GM18508 (cell line): ENCODE results near the gene MARCO.
"Not testable (repeated sequence)": the region's sequence is repeated elsewhere in the genome, so short reads cannot be mapped to it uniquely, and the experiment has no call there.

Experiments
- ATAC-seq: cut with Tn5 transposase; IDR thresholded peaks from one replicate; pipeline ENCODE4 v1.9.1; 2021; ENCODE audit warnings: moderate number of reproducible peaks; ENCODE audit not compliant: insufficient read depth, unreplicated experiment

MARCO gene

DNA sequence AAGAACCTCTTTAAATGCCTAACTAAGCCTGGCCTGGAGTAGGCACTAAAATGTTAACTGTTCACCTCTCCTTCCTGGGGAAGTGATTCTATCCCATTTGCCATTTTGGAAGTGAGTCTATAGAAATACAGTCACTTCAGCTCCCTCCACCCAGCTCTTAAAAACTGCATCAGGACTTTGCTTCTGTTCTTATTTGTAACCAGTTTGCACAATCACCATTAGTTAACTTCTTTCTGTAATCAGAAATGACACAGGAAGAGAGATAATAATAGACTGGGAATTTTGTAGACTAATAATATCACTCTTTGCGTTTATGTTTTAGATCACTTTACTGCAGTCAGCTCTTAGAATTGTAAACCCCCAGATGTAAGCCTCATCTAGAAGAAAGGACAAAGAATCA is 16.0 kb upstream of the MARCO start:
- no peak for ATAC-seq

DNA sequence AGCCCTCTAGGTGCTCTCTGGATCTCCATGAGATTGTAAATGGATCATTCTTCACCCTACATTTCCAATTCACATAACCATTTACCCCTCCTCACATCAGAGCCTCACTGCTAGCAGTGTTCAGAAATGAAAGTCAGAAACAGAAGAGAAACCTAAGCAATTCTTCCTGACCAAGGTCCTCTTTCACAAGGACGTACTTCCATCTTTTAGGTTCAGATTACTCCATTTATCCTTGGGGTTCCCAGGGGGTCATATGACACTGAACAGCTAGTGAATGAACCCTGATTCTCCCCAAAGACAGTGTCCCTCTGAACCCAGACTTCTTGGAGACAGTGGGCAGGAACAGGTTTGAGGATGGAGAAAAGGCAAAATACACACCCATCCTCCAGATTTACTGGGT is 12.9 kb upstream of the MARCO start:
- no peak for ATAC-seq

DNA sequence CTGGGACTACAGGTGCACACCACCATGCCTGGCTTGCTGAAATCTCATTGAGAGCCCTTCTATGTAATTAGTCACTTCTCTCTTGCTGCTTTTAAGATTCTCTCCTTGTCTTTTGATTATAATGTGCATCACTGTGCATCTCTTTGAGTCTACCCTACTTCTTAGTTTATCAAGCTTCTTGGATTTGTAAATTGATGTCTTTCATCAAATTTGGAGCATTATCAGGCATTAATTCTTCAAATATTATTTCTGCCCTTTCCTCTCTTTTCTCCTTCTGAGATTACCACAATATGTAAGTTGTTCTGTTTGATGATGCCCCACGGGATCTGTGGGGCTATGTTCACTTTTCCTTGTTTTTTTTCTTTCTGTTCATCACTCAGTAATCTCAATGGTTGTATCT is 9.0 kb upstream of the MARCO start:
- no peak for ATAC-seq

DNA sequence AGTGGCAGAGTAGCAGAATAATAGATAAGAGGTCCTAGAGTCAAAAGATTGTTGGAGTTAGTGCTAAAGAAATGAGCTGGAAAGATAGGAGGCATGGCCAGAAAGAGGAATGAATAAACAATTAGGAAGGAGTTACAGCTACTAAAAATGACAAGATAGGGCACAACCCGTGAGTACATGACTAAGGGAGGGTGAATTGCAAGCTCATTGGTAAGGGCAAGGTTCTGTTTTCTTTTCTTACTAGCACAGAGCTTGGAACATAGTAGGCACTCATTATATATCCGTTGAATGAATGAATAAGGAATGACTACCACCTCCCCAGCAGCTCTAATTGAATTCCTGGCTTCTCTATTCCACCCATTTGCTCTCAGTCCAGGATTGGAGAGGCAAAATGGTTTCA is 5.7 kb upstream of the MARCO start:
- no peak for ATAC-seq

GRCh38 chr2:118936936-118937335 is 5.1 kb upstream of the MARCO start:
- ATAC-seq, result no peak

DNA sequence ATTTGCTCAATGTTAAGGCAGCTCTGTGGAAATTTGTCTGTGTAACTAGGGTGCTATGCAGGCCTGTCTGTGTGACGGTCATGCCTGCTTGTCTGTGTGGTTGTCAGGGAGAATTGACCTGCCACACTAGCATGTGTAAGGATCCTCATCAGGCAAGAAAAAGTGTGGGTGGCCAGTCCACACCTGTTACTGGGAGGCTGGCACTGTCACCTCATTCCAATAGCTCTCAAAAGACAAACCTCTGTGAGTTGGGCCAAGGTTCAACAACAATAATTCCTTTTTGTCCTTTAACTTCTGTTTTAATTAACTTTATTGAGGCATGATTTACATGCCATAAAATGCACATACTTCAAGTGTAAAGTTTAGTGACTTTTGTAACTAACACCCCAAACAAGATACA is 4.2 kb upstream of the MARCO start:
- ATAC-seq, result no peak

- ATAC-seq, result no peak
Observed at GRCh38 chr2:118939994-118940393, 2.0 kb upstream of the MARCO start.

DNA sequence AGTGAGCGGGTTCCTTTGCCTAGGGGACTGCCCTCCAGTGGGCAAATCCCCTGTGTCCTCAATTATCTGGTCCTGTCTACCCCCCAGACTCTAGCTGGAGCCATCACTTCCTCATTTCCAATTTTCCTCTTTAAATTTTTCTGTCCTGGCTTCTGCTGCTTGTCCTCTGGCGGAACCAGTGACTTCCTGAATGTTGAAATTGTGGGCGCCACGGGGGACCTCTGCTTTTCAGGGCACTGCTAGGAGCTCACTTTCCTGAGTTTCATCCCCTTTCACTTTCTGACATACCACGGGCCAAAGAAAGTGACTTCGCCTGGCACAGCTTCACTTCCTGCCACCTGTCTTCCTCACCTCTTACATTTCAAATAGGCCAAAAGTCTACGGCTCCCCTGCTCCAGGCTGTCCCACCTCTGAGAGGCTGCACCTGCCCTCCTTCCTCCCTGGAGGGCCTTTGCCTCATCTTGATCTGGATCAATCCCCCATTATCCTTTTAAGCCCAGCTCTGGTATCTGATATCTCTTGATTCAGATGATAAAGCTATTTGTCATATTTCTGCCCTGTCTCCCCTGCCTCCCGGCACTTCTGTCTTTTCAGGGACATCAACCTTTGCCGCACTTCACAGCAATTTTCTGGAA is 1.4 kb upstream of the MARCO start:
- ATAC-seq, result no peak

GRCh38 chr2:118943286-118943685 is 1.3 kb downstream of the MARCO start:
- ATAC-seq, result no peak

DNA sequence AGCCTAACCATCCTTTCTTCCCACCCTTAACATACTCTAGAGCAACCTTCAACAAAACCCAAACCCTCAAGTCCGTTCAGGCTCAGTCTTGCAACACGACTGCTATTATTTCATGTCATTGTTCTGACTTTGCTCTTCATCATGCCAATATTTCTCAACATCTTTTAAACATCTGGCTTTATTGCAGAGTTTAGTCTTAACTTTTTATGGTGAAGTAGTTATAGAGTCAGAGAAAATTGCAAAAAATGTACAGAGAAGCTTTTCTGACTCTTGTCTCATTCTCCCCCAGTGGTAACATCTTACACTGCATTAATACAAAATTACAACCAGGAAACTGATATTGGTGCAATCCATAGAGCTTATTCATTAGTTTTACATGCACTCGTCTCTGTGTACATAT is 3.9 kb downstream of the MARCO start:
- ATAC-seq, result no peak

DNA sequence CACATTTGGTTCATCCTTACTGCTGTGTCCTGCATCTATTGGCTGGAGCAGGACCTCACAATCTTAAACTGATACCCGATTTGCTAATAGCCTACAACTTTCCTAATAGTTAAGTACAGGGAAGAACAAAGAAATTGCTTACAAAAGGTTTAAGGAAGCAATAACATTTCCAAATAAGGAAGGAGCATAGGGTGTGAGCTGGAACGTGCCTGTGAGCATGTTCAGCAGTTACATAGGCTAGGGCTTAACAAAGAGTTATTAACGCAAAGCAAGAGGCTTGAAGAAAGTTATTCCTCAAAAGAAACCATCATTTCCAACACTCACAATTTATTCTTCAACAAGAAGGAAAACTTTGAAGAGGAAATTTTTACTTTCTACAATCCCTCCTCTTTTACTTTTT is 6.3 kb downstream of the MARCO start:
- not testable (repeated sequence) for ATAC-seq

GRCh38 chr2:118954297-118955060 is 12.5 kb downstream of the MARCO start:
- ATAC-seq, result no peak

DNA sequence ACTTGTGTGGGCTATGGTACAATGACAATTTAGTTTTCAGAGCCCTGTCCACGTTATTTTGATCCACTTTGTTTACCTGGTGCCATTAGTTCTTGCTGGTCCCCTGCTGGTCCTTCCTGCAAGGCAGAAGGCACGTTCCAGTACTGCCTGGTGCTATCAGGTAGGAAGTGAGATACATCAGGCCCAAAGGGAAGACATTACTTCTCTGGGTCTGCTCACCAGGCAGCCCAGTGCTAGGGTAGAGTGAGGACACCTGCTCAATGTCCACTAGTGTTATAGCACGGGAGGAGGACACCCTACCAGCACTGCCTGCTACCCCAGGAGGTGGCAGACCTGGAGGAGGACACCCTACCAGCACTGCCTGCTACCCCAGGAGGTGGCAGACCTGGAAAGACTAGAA is 23.7 kb downstream of the MARCO start:
- ATAC-seq, result no peak

DNA sequence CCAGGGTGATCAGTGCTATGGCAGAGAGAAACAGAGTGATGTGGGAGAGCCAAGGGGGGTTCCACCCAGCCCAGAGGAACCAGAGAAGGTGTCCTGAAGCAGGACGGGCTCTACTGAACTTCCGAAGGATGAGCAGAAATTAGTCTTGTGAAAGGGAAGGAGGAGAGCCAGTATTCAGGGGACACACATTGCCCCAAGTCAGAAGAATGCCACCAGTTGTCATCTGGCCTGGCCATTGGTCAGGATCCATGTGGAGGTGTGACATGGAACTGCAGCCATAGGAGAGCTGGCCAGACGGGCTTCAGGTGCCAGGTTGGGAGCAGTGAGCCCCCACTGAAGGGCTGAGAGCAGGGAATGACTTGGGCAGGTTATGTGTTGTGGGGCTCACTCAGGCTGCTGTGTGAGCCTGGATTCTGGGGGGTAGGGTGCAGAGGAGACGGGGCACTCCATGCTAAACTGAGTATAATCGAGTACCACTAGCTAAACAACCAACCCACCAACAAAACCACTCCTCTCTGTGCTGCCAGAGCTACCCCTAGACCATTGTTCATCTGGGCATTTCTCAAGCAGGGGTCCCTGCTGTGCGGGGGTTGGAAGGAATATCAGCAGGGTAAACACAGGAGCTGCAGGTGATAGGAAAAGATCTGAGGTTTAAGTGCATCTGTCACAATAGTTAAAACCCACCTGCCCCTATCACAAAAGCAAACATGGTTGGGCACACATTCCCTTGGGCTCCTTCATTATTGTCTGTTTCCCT is 25.3 kb downstream of the MARCO start:
- ATAC-seq, result no peak

GRCh38 chr2:118968042-118968441 is 26.0 kb downstream of the MARCO start:
- no peak for ATAC-seq

GRCh38 chr2:118968961-118969733 is 27.2 kb downstream of the MARCO start:
- ATAC-seq, result no peak

DNA sequence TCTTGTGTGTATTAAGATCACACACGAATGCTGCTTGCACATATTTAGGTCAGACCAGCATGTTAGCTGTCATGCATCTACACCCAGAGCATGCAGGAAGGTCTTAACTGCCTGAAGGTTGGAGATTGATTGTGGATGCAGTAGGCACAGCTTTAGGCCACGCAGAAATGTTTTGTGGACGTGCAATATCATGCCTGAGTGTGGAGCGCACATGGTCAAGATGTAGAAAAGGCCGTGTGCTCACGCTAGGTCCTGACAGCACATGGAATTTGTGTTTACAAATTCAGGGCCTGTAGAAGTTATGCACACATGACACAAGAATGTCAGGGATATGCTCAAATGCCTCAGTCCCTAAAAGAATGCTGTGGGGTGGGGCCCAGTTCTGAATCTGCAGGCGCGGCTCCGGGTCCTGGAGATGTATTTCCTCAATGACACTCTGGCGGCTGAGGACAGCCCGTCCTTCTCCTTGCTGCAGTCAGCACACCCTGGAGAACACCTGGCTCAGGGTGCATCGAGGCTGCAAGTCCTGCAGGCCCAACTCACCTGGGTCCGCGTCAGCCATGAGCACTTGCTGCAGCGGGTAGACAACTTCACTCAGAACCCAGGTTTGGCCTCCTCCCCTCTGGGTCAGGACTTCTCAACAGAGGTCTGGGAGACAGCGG is 27.9 kb downstream of the MARCO start:
- no peak for ATAC-seq

GRCh38 chr2:118970396-118971135 is 28.6 kb downstream of the MARCO start:
- ATAC-seq, result no peak
